Colonic mucosa (tissue), 4 donors: Measurements from ENCODE around the gene FBRSL1. TPM values are rescaled to one million over a fixed set of nuclear protein-coding genes. Genes with fewer than 3 reads are reported as not detected.

Experiments used
- DNase-seq: peaks from one replicate; pipeline ENCODE4 v3.0.0-alpha.2; 2020
- H3K27ac ChIP-seq: fragments of 200-600 bp; one replicate; pipeline ENCODE4 v1.8.0; 2021
- H3K27me3 ChIP-seq: fragments of 200-600 bp; one replicate; pipeline ENCODE4 v1.8.0; 2021
- H3K36me3 ChIP-seq: fragments of 200-600 bp; one replicate; pipeline ENCODE4 v1.8.0; 2021
- H3K4me1 ChIP-seq: fragments of 200-600 bp; one replicate; pipeline ENCODE4 v1.8.0; 2021; ENCODE audit warnings: mild to moderate bottlenecking
- H3K4me3 ChIP-seq: fragments of 200-600 bp; one replicate; pipeline ENCODE4 v1.8.0; 2021
- H3K9ac ChIP-seq, 2 donors: one replicate each; pipeline ENCODE4 v1.7.0; 2013; ENCODE audit warnings: control low read depth in 2 of 2, low read depth in 2 of 2, low read length in 2 of 2
- H3K9me3 ChIP-seq: fragments of 200-600 bp; one replicate; pipeline ENCODE4 v1.8.0; 2021
- CTCF ChIP-seq: fragments of 200-600 bp; IDR thresholded peaks from one replicate; pipeline ENCODE4 v1.8.0; 2022; ENCODE audit warnings: antibody characterized with exemption, mild to moderate bottlenecking
- intact Hi-C: fragments of 100-400 bp; cut with DNase I; formaldehyde crosslinking; loops from one replicate; pipeline ENCODE4 v1.14.1; 2022
- total RNA-seq, 2 donors: library from RNA; stranded (reverse); fragmentation: NEBNext Ultra II Directional in 1 of 2; extraction: Animal tissue kit (Norgen Biotek cat#: 25700) in 1 of 2; gene quantifications; one replicate each; pipeline ENCODE4 v1.2.1, GENCODE V29; 2021
- donor health status: healthy.
- donor health status: DM: no; HTN: no; CAD: no.
- donor health status: DM: no; HTN: no; CAD: no.

Gene FBRSL1
- total RNA-seq, 2 donors from 2014 or later: 51.9 to 101 TPM

- TF ChIP-seq CTCF: no peak
Observed at GRCh38 chr12:132496358-132496669, 6.4 kb downstream of the FBRSL1 start.

GRCh38 chr12:132496710-132497109 lies 6.8 kb downstream of the FBRSL1 start:
- DNase-seq: no peak
- no peak for TF ChIP-seq CTCF
- intact Hi-C loops: no loop called here
- Histone ChIP-seq H3K4me3 (no peak overlapping the region), H3K27me3 (no peaks in the 10 kb centered on the region), H3K9ac (no peak overlapping the region), H3K27ac (no peak overlapping the region), H3K36me3 (no peaks in the 10 kb centered on the region), H3K4me1 (peaks cover 26% of the 10 kb centered on the region), H3K9me3 (no peaks in the 10 kb centered on the region)

More at GRCh38 chr12:132496358-132496669, 6.4 kb downstream of the FBRSL1 start:
- intact Hi-C loops: no loop called here
- Histone ChIP-seq H3K9me3 (no peaks in the 10 kb centered on the region), H3K27ac (no peak overlapping the region), H3K36me3 (no peaks in the 10 kb centered on the region), H3K27me3 (no peaks in the 10 kb centered on the region), H3K9ac (no peak overlapping the region), H3K4me3 (no peak overlapping the region), H3K4me1 (peaks cover 30% of the 10 kb centered on the region)
- DNase-seq: no peak

- H3K9ac ChIP-seq: no peak overlapping the region
- peaks cover 17% of the 10 kb centered on the region for H3K4me1 ChIP-seq
- intact Hi-C loops: no loop called here
- H3K4me3 ChIP-seq: no peak overlapping the region
- no peaks in the 10 kb centered on the region for H3K9me3 ChIP-seq
- no peaks in the 10 kb centered on the region for H3K27me3 ChIP-seq
- no peaks in the 10 kb centered on the region for H3K36me3 ChIP-seq
- no peak overlapping the region for H3K27ac ChIP-seq
- DNase-seq: no peak
- no peak for TF ChIP-seq CTCF
Observed at GRCh38 chr12:132497514-132498405, 7.8 kb downstream of the FBRSL1 start.

- Histone ChIP-seq H3K27me3 (no peaks in the 10 kb centered on the region), H3K27ac (no peak overlapping the region), H3K4me1 (peaks cover 5% of the 10 kb centered on the region), H3K4me3 (no peak overlapping the region), H3K36me3 (no peaks in the 10 kb centered on the region), H3K9ac (no peak overlapping the region), H3K9me3 (no peaks in the 10 kb centered on the region)
- intact Hi-C loops: no loop called here
- no peak for TF ChIP-seq CTCF
- DNase-seq: no peak
Observed at GRCh38 chr12:132498931-132499330, 9.0 kb downstream of the FBRSL1 start.

GRCh38 chr12:132500142-132500855 lies 10.3 kb downstream of the FBRSL1 start:
- Histone ChIP-seq H3K9ac (no peak overlapping the region), H3K4me1 (peaks cover 10% of the 10 kb centered on the region), H3K4me3 (no peak overlapping the region), H3K9me3 (no peaks in the 10 kb centered on the region), H3K36me3 (no peaks in the 10 kb centered on the region), H3K27me3 (no peaks in the 10 kb centered on the region), H3K27ac (no peak overlapping the region)
- DNase-seq: no peak
- intact Hi-C loops: no loop called here
- no peak for TF ChIP-seq CTCF
